DMS 273 treated with DMSO at 0.1 percent for 48 hours (cell line): ENCODE measurements around the gene KCNN4.
"Not testable (repeated sequence)": the region's sequence is repeated elsewhere in the genome, so short reads cannot be mapped to it uniquely, and the experiment has no call there.

Experiments
- DNase-seq: peaks from one replicate; lab custom pipeline; 2025; lab: John Stamatoyannopoulos, UW

KCNN4 gene

DNA sequence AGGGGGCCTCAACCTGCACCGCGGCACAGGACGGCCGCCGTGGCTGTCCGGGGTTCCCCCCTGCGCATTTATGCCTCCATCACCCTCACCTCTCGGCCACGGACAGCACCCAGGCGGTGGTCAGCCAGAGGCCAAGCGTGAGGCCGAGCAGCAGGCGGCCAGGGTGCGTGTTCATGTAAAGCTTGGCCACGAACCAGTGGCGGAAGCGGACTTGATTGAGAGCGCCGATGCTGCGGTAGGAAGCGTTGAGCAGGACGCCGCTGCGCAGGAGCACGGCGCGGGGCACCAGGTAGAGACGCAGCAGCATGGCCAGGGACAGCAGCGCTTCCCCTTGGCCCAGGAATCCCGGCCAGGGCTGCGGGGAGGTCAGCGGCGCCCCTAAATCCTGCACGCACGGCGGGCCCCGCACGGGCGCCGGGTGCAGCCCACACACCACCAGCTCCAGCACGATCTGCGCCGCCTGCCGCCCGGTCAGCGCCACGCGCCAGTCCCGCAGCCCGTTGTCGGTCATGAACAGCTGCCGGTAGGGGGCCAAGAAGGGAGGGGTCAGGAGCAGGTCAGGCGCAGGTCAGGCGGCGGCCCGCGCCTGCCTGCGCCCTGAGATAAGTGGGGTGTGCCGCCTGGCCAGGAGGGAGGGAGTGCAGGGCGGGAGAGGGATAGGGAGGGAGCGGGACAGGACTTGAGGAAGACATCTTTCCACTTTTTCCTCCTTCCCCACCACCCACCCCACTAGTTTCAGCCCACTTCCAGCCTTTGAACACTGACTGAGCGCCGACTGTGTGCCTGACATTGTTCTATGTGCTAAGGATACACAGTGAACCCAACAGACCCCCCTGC lies 6.5 kb downstream of the KCNN4 start:
- DNase-seq = no peak

DNA sequence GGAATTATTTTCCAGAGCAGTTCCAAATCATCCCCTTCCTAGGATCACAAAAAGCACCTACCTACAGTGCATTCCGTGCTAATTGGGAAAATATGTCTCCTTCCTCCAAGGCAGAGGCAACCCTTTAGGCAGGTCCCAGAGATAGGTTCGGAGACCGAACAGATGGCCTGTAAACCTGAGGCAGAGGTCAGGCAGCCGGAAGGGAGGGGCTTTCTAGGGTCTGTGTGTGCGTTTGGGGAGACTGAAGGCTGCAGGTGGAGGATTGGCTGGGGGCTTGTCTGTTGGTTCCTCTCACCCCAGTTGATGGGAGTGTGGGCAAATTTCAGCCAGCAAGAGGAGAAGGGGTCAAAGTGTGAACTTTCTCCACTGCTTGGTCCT lies 7.1 kb downstream of the KCNN4 start:
- no peak for DNase-seq

DNA sequence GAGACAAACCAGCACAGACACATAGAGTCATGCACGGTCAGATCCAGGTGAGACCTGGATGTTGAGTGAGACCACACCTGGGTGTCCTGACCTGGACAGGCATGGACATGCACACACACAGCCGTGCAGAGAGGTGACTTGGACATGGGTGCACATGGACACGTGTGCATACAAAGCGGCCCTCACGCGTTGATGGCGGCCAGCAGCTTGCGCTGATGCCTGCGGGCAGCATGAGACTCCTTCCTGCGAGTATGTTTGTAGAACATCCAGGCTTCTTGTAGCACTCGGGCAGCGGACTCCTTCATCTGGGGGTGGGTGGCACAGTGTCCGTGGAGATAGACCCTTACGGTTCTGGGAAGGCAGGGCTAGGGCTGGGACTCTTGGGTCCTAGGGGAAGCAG lies 11.5 kb downstream of the KCNN4 start:
- DNase-seq = no peak

DNA sequence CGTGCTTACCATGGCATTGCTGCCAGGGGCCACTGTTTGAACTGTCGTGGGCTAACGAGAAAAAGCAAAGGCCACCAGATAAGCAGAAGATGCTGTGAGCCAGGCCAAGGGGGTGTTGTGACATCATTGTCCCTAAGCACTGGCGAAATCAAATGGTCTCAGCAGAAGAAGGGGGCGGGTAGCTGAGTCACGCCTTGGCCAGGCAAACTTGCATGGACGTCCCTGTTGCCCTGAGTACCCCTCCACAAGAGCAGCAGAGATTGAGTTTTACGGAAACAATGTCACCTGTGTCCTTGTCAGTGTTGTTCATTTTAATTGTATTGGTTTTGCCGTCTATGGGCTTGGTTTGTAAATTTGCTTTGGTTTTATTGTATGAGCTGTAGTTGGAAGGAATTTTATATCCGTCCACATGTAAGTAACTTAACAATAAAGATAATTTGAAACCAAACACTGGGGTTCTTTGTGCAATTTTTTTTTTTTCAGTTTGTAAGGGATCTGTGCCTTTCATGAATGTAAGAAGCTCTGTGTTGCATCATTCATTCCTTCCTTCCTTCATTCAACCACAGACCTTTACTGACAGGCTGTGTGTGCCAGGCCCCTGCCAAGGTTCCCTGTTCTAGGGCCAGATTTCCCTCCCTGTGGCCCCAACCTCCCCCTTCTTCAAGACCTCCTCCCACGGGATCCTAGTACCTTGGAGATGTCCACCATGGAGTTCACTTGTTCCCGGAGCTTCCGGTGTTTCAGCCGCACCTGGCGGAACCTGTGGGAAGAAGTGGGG lies 12.3 kb downstream of the KCNN4 start:
- no peak for DNase-seq

DNA sequence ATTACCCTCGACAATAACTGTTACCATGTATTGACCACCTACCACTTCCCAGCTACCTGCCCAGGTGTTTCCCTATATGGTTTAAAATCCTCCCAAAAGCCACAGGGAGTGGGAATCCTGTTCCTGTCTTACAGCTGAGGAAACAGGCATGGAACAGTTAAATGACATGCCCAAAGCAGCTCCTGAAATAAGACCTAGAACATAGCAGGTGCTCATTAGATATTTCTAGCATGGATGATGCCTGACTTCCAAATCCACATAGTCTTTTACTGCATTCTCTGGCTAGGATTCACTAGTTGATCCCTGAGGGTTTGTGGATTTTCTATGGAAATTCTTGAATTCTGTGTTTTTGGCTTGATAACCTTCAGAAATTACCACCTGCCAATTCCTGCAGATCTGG lies 13.0 kb downstream of the KCNN4 start:
- DNase-seq = no peak

DNA sequence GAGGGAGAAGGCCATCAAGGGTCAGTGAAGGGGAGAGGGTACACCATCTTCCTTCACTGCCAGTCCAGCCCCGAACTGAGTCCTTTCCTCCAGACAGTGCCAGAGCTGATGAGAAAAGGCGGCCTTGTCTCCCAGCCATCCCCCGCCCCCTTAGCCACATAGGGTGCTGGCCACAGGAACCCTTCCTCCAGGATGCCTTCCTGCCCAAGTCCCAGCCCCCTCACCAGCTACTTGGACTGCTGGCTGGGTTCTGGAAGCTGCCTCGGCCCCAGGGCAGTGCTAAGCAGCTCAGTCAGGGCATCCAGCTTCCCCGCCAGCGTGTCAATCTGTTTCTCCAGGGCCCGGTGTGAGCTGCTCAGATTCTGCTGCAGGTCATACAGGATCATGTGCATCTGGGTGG lies 13.5 kb downstream of the KCNN4 start:
- DNase-seq = no peak

DNA sequence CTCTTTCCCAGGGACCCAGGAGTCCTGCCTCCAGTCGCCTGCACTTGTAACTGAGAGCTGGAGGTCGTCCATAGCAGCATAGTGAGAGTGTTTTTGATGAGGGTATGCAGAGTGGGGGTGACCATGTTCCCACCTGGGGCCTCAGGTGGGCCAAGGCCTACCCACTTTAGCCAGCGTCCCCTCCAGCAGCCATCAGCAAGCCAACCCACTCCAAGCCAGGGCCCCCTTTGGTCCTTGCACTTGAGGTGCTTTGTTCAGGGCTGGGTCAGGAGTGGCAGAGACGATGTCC lies 14.1 kb downstream of the KCNN4 start:
- DNase-seq = no peak

DNA sequence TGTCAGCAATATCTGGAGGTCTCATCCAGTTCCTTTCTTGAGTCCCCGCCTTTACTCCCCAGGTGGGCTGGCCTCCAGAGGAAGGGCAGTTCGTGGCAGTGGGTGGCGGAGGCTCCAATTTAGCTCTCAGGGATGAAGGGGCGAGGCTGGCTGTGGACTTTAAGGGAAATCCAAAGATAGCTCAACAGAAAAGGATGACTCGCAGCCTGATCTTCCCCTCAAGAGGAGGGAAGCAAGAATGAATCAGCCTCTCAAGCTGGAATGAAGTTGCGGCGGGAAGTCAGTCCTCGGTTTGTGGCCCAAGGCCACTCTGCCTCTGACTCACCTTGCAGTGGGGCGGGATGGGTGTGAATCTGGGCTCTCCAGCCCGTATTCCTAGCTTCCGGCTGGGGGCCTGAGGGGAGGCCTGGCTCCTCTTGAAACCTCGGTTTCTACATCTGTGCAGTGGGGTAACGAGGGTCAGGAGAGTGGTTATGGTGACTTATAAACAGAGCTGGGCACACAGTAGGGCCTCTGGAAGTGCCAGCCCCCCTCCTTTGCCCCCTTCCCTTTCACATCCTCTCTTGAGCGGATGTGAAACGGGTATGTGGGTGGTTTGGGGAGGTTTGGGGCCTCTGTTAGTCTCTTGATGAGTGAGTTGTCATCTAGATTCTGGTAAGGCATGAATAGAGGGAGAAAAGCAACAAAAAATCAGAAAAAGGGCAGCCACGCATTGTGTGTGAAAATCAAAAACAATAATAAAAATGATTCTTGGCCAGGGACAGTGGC lies 15.5 kb downstream of the KCNN4 start:
- DNase-seq = no peak

DNA sequence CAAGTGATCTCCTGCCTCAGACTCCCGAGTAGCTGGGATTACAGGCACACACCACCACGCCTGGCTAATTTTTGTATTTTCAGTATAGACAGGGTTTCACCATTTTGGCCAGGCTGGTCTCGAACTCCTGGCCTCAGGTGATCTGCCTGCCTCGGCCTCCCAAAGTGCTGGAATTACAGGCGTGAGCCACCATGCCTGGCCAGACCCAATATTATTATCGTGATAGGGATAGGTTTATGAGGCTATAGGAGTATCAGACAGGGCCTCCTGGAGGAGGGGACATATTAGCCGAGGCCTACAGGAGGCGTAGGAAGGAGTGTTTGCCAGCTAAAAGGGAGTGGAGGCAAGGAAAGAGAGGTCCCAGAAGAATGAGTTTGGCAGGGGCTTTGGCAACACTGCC lies 16.1 kb downstream of the KCNN4 start:
- DNase-seq = not testable (repeated sequence)

DNA sequence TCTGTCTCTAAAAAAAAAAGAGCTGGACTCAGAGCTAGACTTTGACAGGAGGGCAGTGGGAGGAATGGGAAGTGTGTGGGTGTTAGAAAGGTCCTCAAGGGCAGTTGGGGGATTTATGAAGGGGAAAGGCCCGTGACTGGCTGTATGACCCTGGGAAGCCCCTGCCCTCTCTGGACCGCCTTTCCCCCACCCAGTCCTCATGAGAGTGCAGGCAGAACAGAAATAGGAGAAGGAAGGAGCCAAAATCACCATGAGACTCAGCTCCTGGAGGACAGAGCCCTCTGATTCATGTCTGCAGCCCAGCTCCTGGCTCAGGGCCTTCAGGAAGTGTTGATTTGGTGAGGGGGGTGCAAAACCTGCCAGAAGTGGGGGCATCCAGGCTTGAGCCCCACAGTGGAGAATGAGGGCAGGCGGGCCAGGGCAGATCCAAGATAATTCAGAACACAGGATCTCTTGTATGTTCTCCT lies 17.3 kb downstream of the KCNN4 start:
- DNase-seq = no peak

DNA sequence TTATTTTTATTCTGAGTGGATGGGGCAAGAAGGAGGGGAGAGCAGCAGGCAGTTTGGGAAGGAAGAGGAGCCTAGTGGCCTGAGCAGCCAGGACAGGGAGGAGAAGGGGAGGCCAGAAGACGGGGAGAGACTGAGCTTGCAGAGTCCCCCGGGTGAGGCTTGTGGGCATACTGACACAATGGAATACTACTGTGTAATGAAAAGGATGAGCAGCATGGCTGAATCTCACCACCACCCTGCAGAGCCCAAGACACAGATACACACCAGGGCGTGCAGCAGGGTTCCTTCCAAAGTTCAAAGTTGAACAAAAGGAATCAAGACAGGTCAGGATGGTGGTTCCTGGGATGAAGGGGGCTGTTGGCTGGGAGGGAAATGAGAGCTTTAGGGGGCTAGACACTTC lies 18.0 kb downstream of the KCNN4 start:
- DNase-seq = no peak

DNA sequence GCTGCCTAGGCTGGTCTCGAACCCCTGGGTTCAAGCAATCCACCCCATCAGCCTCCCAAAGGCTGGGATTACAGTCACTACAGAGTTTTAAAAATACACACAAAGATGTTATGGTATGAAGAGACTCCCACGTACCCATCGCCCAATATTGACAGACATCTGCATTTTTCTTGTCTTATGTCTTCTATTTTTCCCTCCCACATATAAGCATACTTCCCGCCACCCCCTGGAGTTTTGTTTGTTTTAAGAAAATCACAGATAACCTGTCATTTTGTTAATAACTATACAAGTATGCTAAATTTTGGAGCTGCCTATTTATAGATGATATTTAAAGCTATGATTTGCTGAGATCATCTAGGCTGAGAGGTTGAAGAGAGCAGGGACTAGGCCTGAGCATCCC lies 19.8 kb downstream of the KCNN4 start:
- DNase-seq = no peak

DNA sequence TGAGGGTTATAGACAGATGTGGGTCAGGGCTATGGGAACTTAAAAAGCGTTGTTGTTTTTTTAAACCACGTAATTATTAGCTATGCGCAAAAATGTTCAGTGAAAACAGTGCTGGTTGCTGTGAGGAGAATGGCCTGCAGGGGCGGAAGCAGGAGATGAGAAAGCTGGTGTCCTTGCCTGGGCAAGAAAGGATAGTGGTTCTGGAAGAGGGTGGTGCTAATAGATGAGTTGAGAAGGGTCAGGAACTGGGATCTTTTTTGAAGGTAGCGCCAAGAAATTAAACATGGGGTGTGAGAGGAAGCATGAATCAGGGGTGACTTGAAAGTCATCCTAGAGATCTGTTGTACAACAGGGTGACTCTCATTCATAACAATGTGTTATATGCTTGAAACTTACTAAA lies 21.3 kb downstream of the KCNN4 start:
- DNase-seq = peak; percentile 12

DNA sequence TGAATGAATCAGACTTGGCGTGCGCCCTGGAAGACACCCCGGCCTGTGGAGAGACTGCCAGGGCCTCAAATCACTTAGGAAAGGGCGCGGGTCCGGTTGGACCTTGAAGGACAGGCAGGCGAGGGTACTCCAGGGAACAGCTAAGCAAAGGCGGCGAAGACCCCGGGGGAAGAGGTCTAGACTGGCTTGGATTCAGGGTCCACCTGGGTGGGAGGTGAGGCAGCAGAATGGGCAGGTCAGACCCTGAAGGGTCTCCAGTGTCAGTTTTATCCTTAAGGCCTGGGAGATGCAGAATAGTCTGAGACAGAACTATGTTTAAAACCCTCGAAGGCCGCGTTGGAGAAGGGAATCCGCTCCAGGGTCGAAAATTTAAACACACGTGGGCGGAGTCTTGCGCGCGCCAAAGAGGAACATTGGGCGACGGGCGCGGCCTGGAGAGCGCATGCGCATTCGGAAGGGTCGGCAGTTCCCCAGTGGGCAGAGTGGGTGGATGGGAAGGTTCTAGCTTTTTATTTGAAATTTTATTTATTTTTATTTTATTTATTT lies 25.4 kb downstream of the KCNN4 start:
- DNase-seq = no peak

DNA sequence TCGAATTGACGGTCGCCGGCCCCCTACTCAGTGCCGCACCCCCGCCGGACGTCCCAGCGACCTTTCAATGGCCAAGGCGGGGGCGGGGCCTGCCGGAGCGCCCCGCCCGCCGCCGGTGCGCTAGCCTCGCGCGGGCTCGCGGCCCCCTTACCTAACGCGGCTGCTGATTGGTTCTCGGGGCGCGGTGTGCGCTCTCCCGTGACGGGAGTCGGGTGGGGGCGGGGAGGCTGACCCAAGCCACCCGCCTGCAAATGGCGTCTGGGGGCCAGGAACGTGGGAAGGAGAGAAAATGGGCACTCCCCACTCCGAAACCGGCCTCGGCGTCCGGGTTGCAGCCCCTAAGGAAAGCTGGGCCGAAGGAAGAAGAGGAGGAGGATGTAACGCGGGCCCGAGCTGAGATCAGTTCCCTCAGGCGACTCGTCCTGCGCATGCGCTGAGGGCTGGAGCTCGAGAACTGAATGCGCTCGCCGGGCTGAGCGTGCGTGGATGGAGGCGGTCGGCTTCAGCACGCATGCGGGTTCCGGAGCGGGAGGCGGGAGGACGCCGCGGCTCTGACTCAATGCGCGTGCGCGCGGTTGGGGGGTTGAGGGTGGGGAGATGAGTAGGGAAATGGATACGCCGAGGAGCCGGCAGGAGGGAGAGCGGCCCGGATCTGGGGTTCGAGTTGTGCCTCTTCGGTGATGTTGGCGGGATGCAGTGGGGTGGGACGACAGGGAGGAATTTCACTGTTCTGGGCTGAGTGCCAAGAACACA lies 26.1 kb downstream of the KCNN4 start, which contains the start of gene SMG9:
SMG9 (minus strand) TSS at position 460 of the 753 bp plus-strand sequence. CDS start 4,221 bp downstream, outside the sequence.
- peak; percentile 85 for DNase-seq

DNA sequence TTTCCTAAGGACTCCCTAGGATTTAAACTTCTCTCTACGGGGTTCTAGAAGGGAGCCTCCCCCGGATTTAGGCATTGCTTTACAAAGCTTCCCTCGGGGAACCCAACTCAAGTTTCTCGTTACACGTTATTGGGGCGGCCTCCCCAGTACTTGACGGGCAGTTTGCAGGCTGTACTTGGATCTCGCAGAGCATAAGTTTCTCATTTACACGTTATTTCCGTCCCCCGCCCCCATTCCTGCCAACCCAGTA lies 26.6 kb downstream of the KCNN4 start:
- DNase-seq = no peak

DNA sequence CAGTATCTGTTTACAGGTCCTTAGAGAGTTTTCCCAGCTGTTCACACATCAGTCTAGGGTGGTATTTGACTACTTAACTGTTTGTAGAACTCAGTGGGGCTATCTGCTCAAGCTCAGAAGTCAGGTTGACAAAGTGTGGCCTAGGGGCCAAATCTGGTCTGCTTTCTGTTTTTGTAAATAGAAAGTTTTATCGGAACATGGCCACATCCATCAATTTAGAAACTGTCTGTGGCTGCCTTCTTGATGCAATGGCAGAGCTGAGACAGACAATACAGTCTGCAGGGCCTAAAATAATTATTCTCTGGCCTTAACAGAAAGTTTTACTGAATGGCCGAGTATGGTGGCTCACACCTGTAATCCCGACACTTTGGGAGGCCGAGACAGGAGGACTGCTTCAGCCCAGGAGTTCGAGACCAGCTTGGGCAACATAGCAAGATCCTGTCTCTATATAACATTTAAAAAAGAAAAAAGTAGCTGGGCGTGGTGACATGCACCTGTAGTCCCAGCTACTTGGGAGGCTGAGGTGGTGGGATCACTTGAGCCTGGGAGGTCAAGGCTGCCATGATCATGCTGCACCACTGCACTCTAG lies 28.4 kb downstream of the KCNN4 start:
- DNase-seq = no peak

DNA sequence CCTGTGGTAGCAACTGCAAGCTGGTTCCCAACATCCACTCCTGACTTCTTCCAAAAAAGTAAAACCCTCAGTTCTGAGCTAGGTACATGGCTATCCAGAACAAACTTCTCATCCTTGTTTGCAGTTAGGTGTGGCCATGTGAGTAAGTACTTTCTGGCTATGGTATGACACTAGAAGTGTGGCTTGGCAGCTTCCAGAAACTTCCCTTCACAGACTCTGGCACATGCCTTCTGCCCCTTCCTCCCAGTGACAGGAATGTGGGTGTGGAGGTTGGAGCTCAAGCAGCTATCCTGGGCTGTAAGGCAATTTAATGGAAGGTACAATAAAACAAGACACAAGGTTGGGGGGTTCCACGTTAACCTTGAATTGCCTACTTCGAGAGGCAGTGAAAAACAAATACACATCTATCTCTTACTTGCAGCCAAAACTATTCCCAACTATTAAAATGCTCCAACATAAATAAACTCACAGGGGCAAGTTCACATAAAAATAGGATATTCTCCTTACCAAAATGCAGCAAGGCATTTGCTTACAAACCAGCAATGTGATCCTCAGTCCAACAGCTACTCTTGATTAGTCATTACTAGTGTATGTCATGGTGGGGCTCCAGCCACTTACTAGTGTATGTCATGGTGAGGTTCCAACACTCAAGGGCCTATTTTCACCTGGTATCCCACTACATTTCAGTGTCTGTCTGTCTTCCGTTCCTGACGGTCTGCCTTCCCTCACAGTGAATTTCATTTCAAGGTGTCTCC lies 29.1 kb downstream of the KCNN4 start:
- no peak for DNase-seq

DNA sequence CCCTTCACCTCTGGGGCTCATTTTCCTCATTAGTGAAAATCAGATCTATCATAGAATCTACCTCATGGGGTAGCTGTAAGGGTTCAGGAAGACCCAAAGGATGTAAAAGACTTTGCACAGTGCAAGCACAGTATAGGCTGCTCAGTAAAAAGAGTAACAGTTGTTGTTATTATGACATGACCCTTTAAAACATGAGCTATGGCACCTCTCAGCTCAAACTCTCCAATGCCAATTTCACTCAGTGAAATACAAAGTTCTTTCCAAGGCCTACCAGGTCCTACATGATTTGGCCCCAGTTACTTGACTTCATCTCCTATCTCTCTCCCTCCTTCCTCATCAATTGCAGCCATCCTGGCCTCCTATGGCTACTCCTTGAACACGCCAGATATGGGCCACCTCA lies 30.9 kb downstream of the KCNN4 start:
- no peak for DNase-seq

DNA sequence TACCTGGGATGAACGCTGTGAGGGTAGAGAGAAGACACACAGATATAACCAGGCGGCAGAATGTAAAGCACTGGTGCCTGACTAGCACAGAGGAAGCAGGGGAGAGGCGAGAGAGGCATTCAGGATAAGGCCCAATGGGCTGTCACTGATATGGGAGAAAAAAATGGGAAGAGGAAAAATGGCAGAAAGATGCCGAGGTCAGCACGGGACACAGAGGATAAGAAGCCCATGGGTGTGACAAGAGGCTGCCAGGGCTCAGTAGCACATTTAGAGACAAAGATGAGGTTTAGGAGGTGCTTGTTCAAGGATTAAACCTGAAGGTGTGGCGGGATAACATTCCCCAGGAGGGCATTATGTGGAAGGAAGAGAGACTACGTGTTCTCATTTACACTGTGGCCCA lies 31.6 kb downstream of the KCNN4 start:
- no peak for DNase-seq

DNA sequence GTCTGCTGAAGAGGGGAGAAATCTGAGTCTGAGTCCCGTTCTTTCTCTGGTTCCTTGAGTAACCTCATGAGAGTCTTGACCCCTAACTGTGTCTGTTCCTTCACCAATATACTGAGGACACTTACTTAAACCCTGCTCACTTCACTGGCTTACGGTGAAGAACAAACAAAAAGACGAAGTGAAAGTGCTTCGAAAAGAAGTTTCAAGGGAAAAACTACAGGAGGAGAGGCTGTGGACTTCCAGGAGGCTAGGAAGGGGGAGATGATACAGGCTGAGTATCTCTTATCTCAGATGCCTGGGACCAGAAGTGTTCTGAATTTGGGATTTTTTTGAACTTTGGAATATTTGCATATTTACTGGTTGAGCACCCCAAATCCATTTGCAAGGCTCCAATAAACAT lies 32.1 kb downstream of the KCNN4 start:
- DNase-seq = no peak
